ENCODE measurements around the gene FREY1.
"Not testable (repeated sequence)": the region's sequence is repeated elsewhere in the genome, so short reads cannot be mapped to it uniquely, and the experiment has no call there.

FREY1 gene

DNA sequence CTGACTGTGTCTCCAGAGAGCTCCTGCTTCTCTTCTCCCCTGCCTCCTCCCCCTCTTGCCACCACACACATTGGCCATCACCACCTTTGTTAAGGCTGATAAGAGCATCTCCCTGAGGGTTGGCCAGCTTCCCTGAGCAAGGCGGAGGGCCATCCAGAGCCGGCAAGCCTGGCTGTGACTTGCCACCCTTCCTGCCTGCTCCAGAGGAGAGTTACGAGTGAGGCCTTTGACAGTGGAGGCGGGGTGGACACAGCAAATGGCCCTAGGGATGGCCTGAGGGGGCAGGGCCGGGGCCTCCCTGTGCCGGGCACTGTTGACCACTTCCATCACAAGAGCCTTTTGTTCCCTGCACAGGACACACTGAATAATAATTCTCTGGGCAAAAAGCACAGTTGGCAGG is 5.4 kb downstream of the FREY1 start:
- no peak overlapping the region for H3K4me3 ChIP-seq (ENCODE audit: low read depth, low read length)
- H3K27me3 ChIP-seq (replicated peaks), result no peaks in the 10 kb centered on the region
- no peaks in the 10 kb centered on the region for H3K36me3 ChIP-seq (replicated peaks)
- no peak overlapping the region for H3K27ac ChIP-seq
- in situ Hi-C loops (cut with HindIII; ENCODE audit: low pct_ligation_motif_present, low sequenced_read_pairs), result no loop called here
- no peak for TF ChIP-seq CTCF (IDR thresholded peaks at IDR 0.05; ENCODE audit: low read depth, low read length, missing control alignments)
- DNase-seq, result no peak

DNA sequence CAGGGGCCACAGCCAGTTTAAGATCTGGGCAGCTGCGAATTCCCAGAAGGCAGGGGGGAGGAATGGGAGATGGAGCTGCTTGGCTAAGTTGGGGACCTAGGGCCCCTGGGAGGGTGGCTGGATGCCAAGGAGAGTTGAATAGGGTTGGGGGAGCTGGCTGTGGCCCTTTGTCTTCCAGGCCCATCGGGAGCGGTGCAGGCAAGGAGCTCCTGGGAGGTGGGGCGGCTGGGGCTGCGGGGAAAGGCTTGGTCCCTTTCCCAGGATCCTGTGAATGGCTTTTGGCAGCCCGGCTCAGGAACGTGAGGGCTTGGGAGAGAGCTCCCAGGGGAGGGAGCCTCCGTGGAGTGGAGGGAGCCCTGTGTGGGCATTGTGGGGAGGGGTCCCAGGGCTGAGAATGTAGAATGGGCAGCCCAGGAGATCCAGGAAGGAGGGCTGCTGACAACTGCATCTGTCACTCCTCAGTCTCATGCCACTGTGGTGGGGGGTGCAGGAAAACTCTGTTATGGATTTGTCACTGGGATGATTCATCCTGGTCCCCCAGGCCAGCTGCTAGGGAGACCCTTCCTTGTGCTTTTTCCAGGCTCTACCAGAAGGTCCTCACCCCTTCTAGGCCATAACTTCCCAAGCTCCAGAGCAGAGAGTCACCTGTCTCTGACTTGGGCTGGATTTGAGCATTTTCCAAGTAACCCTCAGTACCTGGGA is 6.0 kb downstream of the FREY1 start:
- H3K4me3 ChIP-seq (ENCODE audit: low read depth, low read length), result peak overlapping the region; percentile 57
- in situ Hi-C loops (cut with HindIII; ENCODE audit: low pct_ligation_motif_present, low sequenced_read_pairs), result no loop called here
- TF ChIP-seq CTCF (IDR thresholded peaks at IDR 0.05; ENCODE audit: low read depth, low read length, missing control alignments), result no peak
- H3K36me3 ChIP-seq (replicated peaks), result no peaks in the 10 kb centered on the region
- no peaks in the 10 kb centered on the region for H3K27me3 ChIP-seq (replicated peaks)
- DNase-seq, result no peak
- no peak overlapping the region for H3K27ac ChIP-seq

GRCh38 chr11:45900175-45900800 is 6.8 kb downstream of the FREY1 start:
- H3K27ac ChIP-seq; in situ Hi-C loops (cut with HindIII; ENCODE audit: low pct_ligation_motif_present, low sequenced_read_pairs); H3K27me3 ChIP-seq (replicated peaks); DNase-seq; H3K36me3 ChIP-seq (replicated peaks): not testable (repeated sequence)
- peak overlapping the region; percentile 57 for H3K4me3 ChIP-seq (ENCODE audit: low read depth, low read length)

DNA sequence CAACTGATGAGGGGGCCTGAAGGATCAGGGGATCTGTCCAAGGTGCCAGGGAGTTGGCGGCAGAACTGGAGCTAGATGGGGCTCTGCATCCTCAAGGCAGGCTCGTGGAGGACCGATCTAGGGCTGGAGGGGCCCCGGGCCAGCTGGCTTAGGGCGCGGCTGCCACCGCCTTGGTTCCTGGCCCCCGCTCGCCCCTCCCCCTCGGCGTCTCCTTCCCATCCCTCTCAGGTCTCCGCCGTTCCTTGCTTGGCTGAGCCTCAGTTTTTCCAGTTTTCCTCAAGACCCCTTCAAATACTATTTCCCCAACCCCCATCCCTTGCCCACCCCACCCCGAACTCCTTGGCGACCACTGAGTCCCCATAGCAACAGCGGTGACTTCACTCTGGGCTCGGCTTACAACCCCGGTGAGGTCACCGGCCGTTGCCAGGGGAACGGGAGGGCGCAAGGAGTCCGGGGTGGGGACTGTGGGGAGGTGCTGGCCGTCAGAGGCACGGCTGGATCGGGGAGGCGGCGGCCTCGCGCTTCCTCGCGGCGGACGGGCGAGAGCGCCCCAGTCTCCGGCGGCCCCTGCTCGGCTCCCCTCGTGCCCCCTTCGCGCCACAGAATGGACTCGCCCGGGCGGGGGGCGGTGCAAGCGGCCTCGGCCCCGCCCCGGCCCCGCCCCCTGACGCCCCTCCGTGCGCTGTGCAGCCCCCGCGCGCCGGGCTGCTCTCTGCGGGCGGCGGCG is 7.5 kb downstream of the FREY1 start:
- H3K4me3 ChIP-seq (ENCODE audit: low read depth, low read length), result peak overlapping the region; percentile 55
- peak overlapping the region; percentile 95 for H3K27ac ChIP-seq
- no peaks in the 10 kb centered on the region for H3K36me3 ChIP-seq (replicated peaks)
- peak; percentile 83 for DNase-seq
- peak; percentile 2 for TF ChIP-seq CTCF (IDR thresholded peaks at IDR 0.05; ENCODE audit: low read depth, low read length, missing control alignments)
- in situ Hi-C loops (cut with HindIII; ENCODE audit: low pct_ligation_motif_present, low sequenced_read_pairs), result no loop called here
- H3K27me3 ChIP-seq (replicated peaks), result no peaks in the 10 kb centered on the region

- no peak overlapping the region for H3K4me3 ChIP-seq (ENCODE audit: low read depth, low read length)
- no peaks in the 10 kb centered on the region for H3K27me3 ChIP-seq (replicated peaks)
- no peak for TF ChIP-seq CTCF (IDR thresholded peaks at IDR 0.05; ENCODE audit: low read depth, low read length, missing control alignments)
- no peak for DNase-seq
- in situ Hi-C loops (cut with HindIII; ENCODE audit: low pct_ligation_motif_present, low sequenced_read_pairs), result no loop called here
- H3K27ac ChIP-seq, result peak overlapping the region; percentile 95
- H3K36me3 ChIP-seq (replicated peaks), result no peaks in the 10 kb centered on the region
Measured at GRCh38 chr11:45899086-45899447, 8.0 kb downstream of the FREY1 start.

DNA sequence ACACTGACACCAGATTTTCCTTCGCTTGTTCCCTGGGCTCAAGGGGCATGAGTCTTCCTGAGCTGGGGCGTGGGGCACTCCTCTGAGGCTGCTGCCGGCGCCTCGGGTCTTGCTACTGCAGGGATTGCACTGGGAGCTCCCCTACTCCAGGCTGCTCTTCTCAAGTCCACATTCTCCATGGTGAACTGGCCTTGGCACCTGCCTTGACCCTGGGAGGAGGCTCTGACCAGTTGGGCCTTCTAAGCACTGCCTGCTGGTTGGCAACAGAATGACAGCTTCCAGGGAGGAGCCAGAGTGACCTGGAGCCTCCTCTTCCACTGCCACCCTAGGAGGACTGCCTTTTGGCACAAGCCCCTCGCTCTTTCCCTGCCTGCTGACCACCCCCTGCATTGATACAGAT is 9.5 kb downstream of the FREY1 start:
- H3K4me3 ChIP-seq (ENCODE audit: low read depth, low read length), result no peak overlapping the region
- no peak for DNase-seq
- no peak for TF ChIP-seq CTCF (IDR thresholded peaks at IDR 0.05; ENCODE audit: low read depth, low read length, missing control alignments)
- H3K27me3 ChIP-seq (replicated peaks), result no peaks in the 10 kb centered on the region
- H3K27ac ChIP-seq, result no peak overlapping the region
- H3K36me3 ChIP-seq (replicated peaks), result no peaks in the 10 kb centered on the region
- in situ Hi-C loops (cut with HindIII; ENCODE audit: low pct_ligation_motif_present, low sequenced_read_pairs), result no loop called here

Measured in brain microvascular endothelial cell (primary cell).